Activated naive CD8-positive, alpha-beta T cell treated with anti-CD3 and anti-CD28 coated beads, Interleukin-2, amount 50 U/mL, for 16 hours (primary cell): Measurements from ENCODE around the gene PDHX.
"Not testable (repeated sequence)": the region's sequence is repeated elsewhere in the genome, so short reads cannot be mapped to it uniquely, and the experiment has no call there.

Experiments used
- DNase-seq: peaks from one replicate; pipeline ENCODE4 v3.0.0-alpha.2; 2020; ENCODE audit warnings: low read depth, low spot score

PDHX gene

DNA sequence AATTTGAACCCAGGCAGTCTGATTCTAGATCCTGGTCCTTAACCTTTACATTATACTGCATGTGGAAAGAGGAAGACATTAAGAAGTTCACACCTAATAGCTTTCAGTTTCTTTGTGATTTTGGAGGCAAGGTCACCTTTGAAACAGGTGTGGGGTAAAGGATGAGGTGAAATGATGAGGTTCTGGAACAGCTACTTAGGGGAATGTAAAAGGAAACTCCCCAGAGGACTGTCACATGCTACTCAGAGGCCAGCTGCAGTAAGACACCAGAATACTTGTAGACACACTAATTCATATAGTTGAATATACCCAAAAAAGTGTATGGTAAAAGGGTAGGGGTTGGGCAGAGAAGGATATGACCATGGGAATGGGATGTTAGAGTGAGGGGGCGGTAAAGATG is 5.6 kb upstream of the PDHX start:
- DNase-seq = no peak

GRCh38 chr11:34911676-34912075 is 4.7 kb upstream of the PDHX start:
- DNase-seq = no peak

- not testable (repeated sequence) for DNase-seq
These were observed 2.9 kb upstream of the PDHX start for GRCh38 chr11:34913556-34913955.

DNA sequence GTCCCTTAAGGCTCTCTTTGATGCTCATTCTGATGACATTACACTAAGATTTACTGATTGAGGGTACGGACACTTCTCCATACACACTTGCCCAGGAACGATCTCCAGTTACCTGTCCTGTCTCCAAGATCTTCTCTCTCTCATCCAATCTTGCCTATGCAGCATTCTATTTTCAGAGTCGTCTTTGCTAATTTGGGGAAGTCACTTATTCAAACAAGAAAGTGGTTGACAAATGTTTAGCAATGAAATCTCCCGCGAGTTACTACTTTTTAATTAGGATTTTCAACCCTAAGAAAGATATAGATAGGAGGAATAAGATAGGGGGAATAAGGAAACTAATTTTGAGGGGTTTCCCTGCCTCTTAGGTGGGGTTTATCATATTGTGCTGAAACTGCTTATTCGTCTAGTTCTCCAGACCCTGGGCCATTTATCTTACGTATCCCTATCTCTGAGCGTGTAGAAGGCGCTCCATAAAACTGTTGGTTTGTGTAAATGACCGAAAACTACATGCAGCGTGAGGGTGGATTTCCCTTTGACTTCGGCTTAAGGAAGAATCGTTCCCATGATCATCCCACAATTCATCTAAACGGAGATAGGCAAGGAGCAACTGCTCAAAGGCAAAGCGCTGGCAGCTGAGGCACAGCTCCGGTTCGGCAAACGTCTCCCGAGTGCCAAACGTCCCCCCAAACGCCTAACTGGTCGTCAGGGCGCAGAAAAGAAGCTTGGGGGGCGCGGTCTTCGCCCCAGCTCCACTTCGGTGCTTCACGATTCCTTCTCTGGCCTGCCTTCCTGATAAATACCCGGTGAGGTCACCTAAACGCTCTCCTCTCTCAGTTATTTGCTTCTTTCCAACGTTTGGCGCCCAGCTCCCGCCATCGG is 1.0 kb upstream of the PDHX start:
- no peak for DNase-seq

DNA sequence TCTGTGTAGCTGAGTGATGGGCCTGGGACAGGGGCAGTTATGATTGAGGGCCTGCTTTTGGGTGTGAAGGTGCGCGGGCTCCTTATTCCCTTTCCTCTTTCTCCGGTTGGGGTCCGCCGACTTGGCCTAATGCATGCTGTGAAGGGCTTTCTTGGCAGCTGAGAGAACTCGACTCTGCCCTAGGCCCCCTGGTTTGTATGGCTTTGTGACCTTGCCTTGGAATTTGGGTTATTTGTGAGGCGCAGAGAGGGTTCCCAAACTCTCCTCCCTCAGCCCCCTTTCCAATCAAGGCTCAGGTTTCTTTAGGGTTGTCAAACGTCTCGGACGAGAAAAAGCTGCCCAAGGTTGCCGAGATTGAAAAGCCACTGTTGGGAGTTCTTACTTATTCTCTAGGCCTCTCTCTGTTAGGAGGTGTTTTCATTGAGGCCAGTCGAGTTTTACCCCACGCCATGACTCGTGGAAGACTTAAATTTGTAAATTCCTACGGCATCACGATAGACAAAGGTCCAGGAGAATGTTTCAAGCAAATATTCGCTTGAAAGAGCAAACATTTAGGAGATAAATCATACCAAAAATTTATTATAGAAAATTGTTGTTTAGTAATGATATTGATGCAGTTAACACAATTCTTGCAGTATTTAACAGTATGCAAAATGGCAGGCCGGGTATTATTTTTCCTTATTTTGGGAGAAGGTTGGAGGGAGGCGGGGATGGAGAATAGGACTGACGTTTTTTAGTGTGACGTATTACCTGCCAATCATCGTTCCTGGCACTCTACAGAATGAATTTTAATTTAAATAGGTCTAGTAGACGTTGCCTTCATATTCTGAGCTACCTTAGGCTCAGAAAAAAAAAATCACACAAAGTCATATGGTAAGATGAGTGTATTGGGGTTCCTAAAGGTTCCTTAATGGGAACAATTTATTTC is 689 bp downstream of the PDHX start:
- no peak for DNase-seq

- DNase-seq = no peak
These were observed 4.7 kb downstream of the PDHX start for GRCh38 chr11:34921156-34921555.

GRCh38 chr11:34924714-34925113 is 8.3 kb downstream of the PDHX start:
- no peak for DNase-seq

DNA sequence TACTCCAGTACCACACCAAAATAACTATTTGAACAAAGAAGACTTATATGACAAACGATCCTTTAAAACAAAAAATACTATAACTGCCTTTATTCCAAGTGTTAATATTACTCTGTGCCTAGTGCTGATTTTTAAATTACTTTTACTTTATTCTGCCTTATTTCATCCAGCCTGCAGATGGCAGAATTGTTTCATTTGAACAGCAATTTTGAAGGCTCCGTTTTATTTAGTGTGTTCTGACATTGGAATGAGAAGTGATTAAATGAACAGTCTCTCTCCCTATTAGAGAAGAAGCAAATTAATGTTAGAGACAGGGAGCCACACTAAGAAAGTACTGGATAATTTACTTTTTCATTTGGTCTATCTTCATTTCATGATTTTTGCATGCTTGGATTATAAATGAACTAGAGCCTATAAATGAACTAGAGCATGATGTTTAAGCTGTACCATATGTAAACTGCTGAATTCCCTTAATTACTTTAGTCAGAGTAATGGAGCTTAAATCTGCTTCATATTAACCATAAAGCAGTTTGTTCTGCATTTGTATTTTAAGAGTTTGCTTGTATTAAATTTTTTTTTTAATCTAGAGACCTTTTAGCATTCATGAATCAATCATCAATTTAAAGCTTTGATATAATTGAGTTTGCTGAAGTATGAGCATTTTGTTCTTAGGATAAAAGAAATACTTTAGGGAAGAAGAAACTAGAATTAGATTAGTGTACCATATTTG is 9.8 kb downstream of the PDHX start:
- DNase-seq = no peak

DNA sequence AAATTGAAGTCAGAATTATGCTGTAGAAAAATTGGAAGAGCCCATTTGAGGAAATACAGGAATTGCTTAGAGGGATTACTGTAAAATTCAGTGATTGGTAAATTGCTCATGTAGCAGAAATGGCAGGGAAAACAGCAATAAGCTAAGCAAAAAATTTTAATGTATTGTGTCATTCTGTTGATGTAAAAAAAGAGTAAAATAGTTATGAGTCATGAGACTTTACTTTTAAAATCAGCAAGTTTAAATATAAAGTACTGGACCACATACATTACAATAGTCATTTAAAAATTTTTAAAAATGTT is 10.4 kb downstream of the PDHX start:
- DNase-seq = no peak

DNA sequence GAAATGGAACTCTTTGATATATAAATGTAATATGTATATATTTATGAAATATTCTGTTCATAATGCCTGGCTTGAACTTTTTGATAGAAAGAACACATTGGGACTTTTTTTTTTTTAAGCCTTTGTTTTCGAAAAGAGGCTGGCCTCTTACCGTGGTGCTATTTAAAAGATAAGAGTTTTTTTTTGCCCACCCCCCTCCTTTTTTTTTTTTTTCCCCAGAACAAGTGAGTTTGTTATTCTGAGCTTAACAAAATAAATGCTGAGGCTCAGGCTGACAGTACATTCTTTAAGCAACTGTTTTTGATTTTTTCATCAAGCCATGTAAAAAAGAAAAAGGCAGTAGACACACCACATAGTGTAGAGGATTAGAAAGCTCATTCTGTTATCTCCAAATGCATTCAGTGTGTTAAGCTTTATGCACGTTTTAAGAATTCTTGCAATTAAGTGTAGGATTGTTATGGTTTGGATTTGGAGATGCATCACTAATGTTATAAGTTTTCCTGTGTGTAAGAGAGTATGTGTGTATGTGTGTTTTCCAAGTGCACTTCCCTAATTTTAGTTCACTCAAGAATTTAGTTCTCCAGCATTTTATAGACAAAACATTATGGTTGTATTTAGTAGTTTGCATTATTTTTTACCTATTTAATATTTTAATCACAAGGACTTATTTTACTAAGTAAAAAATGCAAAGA is 12.0 kb downstream of the PDHX start:
- no peak for DNase-seq

DNA sequence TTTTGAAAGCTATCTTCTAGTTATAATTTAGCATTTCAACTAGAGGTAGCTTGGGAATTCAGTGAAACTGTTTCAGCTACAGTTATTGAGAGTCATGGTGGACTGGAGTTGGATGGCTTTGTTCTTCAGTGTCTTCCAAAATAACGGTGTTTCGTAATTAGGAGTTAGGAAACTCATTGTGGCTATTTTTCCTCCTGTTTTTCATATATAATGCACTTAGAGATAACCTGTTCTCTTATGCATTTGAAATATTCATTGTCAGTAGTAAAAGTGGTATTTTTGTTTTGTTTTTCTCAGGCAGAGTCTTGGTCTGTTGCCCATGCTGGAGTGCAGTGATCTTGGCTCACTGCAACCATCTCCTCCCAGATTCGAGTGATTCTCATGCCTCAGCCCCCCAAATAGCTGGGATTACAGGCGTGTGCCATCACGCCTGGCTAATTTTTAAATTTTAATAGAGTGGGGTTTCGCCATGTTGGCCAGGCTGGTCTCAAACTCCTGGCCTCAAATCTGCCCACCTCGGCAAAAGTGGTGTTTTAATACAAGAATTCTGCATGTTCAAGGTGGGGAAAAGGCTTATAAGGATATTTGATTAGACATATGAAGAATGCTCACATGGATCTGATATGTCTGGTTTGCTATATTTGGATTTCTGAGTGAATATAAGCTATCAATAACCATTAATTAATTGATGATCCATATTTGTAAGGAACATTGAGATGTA is 12.7 kb downstream of the PDHX start:
- DNase-seq = no peak

DNA sequence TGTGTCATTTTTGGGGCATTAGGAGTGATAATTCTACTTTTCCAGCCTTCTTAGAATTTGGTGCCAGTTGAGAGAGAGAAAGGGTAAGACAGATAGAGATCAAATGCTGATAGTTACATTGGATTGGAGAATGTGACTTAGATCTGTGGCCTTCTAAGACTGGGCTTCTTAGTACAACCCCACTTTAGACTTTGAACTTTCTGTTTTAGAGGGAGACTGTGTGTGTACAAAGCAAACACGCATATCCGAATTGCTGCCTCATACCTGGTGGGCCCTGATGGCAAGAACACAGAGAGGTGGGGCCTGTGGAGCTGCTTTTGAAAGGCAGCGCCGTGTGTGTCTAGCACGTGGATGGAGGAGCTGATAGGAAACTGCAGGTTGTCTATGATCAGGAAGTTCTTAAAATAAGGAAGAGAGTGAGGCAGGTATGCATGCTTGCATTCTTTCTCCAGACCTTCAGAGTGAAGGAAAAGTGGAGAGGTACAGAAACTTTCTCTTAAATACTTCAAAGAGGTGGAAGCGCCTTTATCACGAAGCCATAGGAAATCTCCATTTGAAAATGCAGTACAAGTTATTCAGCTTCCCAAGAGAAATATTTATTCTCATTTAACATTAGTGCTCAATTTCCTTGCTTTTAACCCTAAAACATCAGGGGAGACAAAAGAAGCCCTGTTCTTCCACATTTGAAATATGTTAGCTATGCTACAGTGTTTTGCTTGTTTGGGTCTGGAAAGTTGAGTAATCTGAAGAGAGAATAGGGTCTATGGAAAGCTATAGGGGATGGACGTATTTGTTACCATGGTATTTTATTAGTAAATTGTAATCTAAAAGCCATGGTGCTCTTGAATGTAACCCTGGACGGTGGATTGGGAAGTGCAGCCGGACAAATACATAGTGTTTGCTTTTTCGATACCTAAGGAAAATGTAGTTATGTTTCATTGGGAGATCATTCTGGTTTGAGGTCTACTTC is 13.7 kb downstream of the PDHX start:
- DNase-seq = no peak

DNA sequence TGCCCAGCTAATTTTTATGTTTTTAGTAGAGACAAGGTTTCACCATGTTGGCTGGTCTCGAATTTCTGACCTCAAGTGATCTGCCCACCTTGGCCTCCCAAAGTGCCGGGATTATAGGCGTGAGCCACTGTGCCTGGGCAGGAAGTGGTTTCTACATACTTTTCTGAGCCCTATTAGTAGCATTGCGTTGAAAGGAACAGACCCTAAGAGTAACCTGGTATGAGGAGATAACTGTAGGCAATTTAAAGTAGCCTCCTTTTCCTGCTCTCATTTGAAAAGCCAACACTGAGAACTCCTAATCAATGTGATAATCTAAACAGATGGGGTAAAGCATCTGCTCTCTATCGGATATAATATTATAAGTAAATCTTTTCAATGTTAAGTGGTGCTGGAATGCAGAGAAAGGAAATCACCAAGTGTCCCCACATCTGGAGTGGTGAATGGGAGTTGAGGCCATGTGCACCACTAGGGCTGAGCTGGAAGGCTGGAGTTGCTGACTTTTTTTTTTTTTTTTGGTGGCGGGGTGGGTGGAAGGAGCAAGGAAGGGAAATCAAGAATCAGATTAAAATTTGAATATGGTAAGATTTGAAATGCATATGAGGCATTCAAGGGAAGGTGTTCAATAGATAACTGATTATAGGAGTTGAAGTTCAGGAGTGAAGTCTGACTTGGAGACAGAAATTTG is 20.7 kb downstream of the PDHX start:
- DNase-seq = no peak

GRCh38 chr11:34938611-34939010 is 22.2 kb downstream of the PDHX start:
- DNase-seq = no peak

DNA sequence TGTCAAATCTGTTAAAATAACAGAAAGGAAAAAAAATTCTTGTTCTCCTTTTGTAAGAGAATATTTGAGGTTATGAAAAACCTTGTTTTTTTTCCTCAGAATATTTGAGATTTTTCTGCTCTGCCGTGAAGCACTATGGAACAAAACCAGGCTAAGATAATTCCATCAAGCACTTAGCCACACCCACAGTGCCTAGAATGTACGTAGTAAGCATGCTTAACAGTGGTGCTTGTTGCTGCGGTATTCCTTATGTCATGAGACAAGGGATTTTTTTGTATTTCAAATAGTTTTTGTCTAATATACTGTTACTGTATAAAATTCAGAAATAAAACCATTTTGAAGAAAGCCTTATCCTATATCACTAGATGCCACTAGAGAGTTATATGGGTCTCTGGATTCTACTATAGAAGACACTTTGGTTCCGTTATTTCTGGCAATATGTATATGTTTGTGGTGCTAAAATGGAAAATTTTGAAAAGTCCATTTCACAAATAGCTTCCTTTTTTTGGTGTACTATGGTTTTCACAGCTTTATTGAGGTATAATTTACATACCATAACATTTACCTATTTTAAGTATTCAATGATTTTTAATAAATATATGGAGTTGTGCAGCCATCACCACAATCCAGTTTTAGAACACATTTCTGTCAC is 23.7 kb downstream of the PDHX start:
- no peak for DNase-seq

DNA sequence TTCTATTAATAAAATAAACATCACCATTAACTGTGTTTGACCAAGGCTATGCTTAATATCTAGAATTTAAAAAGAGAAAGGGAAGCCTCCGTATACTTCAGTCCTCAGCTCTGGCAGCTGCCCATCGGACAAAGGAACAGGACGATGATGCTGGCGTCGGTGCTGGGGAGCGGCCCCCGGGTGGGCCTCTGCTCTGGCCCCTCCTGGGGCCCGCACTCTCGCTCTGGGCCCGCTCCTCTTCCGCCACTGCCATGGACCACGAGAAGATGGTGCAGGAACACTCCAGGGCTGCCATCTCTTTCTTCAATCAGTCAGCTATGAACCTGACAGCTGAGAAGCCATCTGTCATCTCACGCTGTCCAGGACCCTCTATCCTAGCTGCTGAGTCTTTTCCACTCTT is 25.3 kb downstream of the PDHX start:
- DNase-seq = no peak

DNA sequence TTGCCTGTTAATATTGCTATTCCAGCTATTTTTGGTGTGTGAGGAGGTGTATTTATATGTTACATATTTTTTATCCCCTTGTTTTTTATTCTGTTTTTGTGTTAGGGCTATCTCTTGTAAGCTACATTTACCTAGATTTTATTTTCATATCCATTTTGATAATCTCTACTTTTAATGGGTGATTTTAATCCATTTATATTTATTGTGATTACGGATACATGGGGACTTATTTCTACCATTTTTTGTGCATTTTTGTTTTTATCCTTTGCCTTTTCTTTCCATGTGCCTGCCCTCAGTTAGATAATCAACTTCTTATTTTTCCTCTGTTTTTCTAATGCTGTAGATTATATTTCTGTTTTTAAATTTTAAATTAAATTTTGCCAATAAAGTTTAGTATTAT is 28.3 kb downstream of the PDHX start:
- no peak for DNase-seq

DNA sequence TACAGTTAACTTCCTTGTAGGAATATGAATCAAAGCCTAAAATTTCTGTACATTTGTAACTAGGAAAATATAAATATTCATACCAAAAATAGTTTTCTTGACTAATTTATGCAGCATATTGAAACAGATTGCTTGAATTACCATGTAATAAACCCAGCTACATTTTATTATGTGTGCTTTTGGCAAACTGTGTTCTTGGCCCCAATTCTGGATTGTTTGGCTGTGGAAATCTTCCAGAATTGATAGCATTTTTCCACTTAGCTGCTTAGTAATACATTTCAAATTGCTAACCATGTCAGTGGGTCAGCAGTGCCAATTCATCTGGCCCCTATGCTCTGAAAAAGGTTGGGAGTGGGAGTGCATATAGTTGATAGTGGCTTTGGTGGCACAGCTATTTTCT is 32.3 kb downstream of the PDHX start:
- DNase-seq = no peak

DNA sequence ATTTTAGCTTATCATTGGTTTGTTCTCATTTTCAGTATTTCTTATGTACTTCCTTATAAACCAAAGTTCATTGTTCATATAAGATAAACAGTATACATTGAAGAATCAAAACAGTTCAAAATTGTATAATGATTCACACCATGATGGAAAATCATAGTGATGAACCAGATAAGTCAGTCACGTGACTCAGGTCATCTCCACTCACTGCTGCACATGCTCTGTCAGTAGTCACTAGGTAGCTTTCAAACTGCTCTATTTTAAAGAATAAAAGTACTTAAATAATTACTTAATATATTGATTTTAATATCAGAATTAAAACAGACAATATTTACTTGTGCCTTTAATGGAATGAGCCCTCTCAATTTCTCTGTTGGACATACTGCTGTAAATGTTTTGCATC is 37.5 kb downstream of the PDHX start:
- no peak for DNase-seq
